ENCODE measurements around the gene OVOL3.

The OVOL3 gene

GRCh38 chr19:36160821-36161596 lies 50.1 kb downstream of the OVOL3 start:
- no peaks in the 10 kb centered on the region for H3K36me3 ChIP-seq (ENCODE audit: control insufficient read depth, insufficient read depth, low read length)
- no peaks in the 10 kb centered on the region for H3K27me3 ChIP-seq (ENCODE audit: control insufficient read depth, insufficient read depth, low read length)
- H3K9ac ChIP-seq (ENCODE audit: low read length), result no peak overlapping the region
- H3K4me3 ChIP-seq (ENCODE audit: low read length), result no peak overlapping the region
- H3K9me3 ChIP-seq (ENCODE audit: control insufficient read depth, low read length), result no peaks in the 10 kb centered on the region
- no peaks in the 10 kb centered on the region for H3K4me1 ChIP-seq (ENCODE audit: control insufficient read depth, insufficient read depth, low read length)
